ENCODE results near the gene CDK6. TPM values are rescaled to one million over a fixed set of nuclear protein-coding genes. Genes with fewer than 3 reads are reported as not detected.

CDK6 gene
- total and polyA plus RNA-seq, 9 of the 15 experiments (the other 6 are each of a cell fraction or from before 2014, with no cell fraction given), result 7.6 to 109 (median 44.4) TPM

- no peak for TF ChIP-seq TSHZ1 (CRISPR knock-in tag; IDR thresholded peaks at IDR 0.05)
- no peak for TF ChIP-seq CREB3L1 (IDR thresholded peaks at IDR 0.05; ENCODE audit: borderline replicate concordance, low read depth)
- TF ChIP-seq ZNF239 (CRISPR knock-in tag; IDR thresholded peaks at IDR 0.05), result no peak
Measured at GRCh38 chr7:92768501-92769393, 67.6 kb downstream of the CDK6 start (continued).

- FAIRE-seq (no peak), ATAC-seq (no peak), DNase-seq (ENCODE audit: extremely low read depth in 1 of 4, low spot score in 3 of 4) (no peak)
- peaks cover 4 to 12% of the 10 kb centered on the region in 2 experiments; a peak in 3 of 5 replicates for H3K4me1 ChIP-seq (replicated peaks in 1 of 2; ENCODE audit: control insufficient read depth in 2 of 2, insufficient read depth in 2 of 2, low read length in 2 of 2)
- H3K27me3 ChIP-seq (ENCODE audit: control insufficient read depth in 2 of 2, insufficient read depth in 2 of 2, low read length in 2 of 2), result no peaks in the 10 kb centered on the region
- H3K27ac ChIP-seq (ENCODE audit: extremely low read depth, low read depth, low read length), result no peak overlapping the region
- TF ChIP-seq ZNF316 (IDR thresholded peaks at IDR 0.05), result no peak
- no peaks in the 10 kb centered on the region for H3K9me1 ChIP-seq (ENCODE audit: control insufficient read depth, insufficient read depth, low read length)
- ChIA-PET POLR2A (interaction anchor here (2.0 to 2.2 kb wide), 2 partner anchors 11 to 13 kb away, joined by 8 read pairs; no protein-coding TSS in a partner anchor), CTCF (ENCODE audit: low intra/inter-chr PET ratio) (no interaction called here)
- H3K36me3 ChIP-seq (ENCODE audit: control insufficient read depth, insufficient read depth, low read length), result peaks cover 21% of the 10 kb centered on the region; the same call in 2 of the 3 replicates
- peaks cover 39% of the 10 kb centered on the region for H3K79me2 ChIP-seq (ENCODE audit: control insufficient read depth, insufficient read depth, low read length)
- H3K9me3 ChIP-seq (replicated peaks; ENCODE audit: control insufficient read depth, insufficient read depth, low read depth, low read length), result no peaks in the 10 kb centered on the region
- H2AFZ ChIP-seq (ENCODE audit: low read depth, low read length), result no peak overlapping the region
- no peak overlapping the region for H3K9ac ChIP-seq (ENCODE audit: insufficient read depth in 1 of 2, low read depth in 2 of 2, low read length in 2 of 2)
- no peak overlapping the region for H3K4me3 ChIP-seq
- 0 out of 2 replicates have a peak, but pooled peaks cover 4% of the 10 kb centered on the region for H4K20me1 ChIP-seq (replicated peaks; ENCODE audit: control insufficient read depth, insufficient read depth, low read length)
- in situ Hi-C loops (cut with MboI) (no loop called here), intact Hi-C loops (cut with micrococcal nuclease) (no loop called here)
- H3K4me2 ChIP-seq (ENCODE audit: insufficient read depth, low read length), result no peak overlapping the region
- no TSS peak for BruUV-seq (replicated peaks)
Measured at GRCh38 chr7:92767437-92767836, 68.9 kb downstream of the CDK6 start.

Measured in K562 (cell line).